ENCODE results near the gene C11orf58.

The C11orf58 gene

GRCh38 chr11:16797776-16798175, 59.3 kb downstream of the C11orf58 start:
- Mint-ChIP-seq H3K27ac (no peak overlapping the region), H3K9me3 (no peaks in the 10 kb centered on the region), H3K4me3 (no peak overlapping the region), H3K27me3 (no peaks in the 10 kb centered on the region), H3K36me3 (ENCODE audit: low read depth) (no peaks in the 10 kb centered on the region), H3K4me1 (ENCODE audit: low read depth) (peaks cover 19% of the 10 kb centered on the region)
- no peak for DNase-seq

DNA sequence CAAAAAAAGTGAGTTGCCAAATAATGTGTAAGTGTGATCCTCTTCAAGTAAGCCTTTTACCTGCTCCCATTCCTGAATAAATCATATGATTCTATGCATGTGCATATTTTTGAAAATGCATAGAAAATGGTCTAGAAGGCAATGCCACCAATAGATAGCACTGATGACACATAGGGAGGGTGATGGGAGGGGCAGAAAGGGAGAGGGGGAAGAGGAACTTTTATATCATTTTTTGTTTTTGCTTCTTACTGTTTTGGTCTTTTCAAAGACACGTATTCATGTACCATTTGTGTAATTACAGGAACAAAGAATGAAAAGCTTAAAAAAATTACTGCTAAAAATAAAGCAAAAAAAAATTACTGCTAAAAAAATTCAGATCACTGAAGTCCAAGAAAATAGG, 60.8 kb downstream of the C11orf58 start:
- H3K27me3 Mint-ChIP-seq, result no peaks in the 10 kb centered on the region
- DNase-seq, result no peak
- no peaks in the 10 kb centered on the region for H3K9me3 Mint-ChIP-seq
- H3K4me3 Mint-ChIP-seq, result no peak overlapping the region
- peaks cover 19% of the 10 kb centered on the region for H3K4me1 Mint-ChIP-seq (ENCODE audit: low read depth)
- no peaks in the 10 kb centered on the region for H3K36me3 Mint-ChIP-seq (ENCODE audit: low read depth)
- no peak overlapping the region for H3K27ac Mint-ChIP-seq

DNA sequence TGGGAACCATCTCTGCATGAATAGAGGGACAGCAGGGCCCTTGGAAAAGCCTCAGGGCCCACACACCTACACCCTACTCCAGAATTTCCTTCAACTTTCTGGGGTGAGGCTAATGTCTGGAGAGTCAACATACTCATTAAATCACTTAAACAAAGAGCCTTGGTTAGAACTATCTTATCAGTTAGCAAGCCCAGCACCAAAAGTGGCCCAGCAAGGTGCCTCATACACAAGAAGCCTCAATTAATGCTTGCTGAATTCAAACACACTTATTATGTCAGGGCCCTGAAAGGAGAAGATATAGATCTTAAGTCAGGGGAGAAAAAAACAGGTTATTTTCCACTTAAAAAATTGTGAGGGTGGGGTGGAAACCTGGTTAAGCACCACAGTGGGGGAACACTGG, 61.4 kb downstream of the C11orf58 start:
- H3K36me3 Mint-ChIP-seq (ENCODE audit: low read depth), result no peaks in the 10 kb centered on the region
- H3K9me3 Mint-ChIP-seq, result no peaks in the 10 kb centered on the region
- H3K27ac Mint-ChIP-seq, result no peak overlapping the region
- no peaks in the 10 kb centered on the region for H3K27me3 Mint-ChIP-seq
- peaks cover 17% of the 10 kb centered on the region for H3K4me1 Mint-ChIP-seq (ENCODE audit: low read depth)
- H3K4me3 Mint-ChIP-seq, result no peak overlapping the region
- DNase-seq, result no peak

- Mint-ChIP-seq H3K27me3 (no peaks in the 10 kb centered on the region), H3K27ac (no peak overlapping the region), H3K4me3 (no peak overlapping the region), H3K9me3 (no peaks in the 10 kb centered on the region), H3K4me1 (ENCODE audit: low read depth) (peaks cover 12% of the 10 kb centered on the region), H3K36me3 (ENCODE audit: low read depth) (no peaks in the 10 kb centered on the region)
- DNase-seq, result no peak
Measured at GRCh38 chr11:16800382-16800781, 61.9 kb downstream of the C11orf58 start.

DNA sequence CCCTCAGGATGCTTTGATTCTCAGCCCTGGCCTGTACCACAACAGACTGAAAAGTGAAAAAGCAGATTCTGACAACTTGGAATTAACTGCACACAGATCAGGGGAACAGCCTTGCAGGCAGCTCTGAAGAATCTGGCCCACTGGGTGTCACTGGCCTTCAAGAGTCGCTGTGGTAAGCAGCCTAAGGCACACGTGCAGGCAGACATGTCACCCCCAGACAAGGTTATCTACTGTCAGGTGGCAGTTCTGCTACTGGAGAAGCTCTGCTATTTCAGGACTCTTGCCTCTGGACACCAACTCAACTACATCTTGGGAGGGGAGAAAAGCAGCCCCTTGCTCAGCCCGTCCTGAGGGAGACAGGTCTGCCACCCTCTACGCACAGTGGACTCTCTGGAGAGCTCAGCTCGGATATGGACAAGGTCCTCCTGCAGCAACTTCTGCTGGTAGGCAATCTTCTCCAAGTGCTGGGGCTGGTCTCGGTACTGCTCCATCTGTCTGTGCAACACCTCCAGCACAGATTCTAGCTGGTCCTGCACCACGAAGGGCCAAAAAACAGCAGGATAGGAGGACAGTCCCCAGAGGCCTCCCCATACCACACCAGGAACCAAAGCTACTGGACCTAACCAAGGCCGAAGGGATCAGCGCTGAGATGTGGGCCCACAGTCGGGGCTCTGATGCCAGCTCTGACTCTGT, 63.0 kb downstream of the C11orf58 start:
- H3K4me1 Mint-ChIP-seq (ENCODE audit: low read depth), result peaks cover 14% of the 10 kb centered on the region
- H3K36me3 Mint-ChIP-seq (ENCODE audit: low read depth), result no peaks in the 10 kb centered on the region
- H3K4me3 Mint-ChIP-seq, result no peak overlapping the region
- no peak for DNase-seq
- no peaks in the 10 kb centered on the region for H3K27me3 Mint-ChIP-seq
- H3K27ac Mint-ChIP-seq, result no peak overlapping the region
- no peaks in the 10 kb centered on the region for H3K9me3 Mint-ChIP-seq

DNA sequence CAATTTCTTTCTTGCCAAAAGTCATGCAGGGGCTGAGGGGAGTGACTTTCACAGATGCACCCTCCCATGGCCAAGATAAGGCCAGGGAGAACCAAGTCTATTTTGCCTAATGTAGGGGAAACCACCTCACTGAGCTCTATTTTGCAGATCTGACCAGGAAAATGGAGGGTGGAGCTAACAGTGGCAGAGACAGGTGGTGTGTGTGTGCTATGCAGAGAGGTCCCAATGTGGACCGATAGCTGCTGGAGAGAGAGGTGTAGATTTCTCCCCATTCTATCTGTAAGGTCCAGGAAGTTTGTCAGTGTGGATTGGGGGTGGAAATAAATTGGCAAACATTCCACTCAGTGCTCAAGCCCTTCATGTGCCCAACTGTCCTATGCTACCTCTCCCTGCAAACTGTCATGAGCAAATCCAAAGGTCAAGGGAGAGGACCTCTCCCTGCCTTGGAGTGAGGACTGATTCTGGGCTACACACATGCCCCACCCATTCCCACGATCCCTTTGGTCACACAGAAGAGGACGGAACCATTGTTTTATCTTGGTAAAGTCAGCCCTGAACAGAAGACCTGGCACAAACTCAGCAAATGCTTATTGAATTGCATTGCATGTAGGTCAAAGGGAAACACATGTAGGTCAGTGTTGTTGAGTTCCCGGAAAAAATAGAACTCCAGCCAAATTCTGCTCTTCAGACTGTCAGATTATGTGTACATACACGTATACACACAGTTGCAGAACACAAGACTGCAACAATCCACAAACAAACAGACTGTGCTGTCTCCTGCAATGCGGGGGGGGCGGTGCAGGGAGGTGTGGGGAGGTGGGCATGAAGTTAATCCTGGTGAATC, 65.9 kb downstream of the C11orf58 start:
- DNase-seq, result no peak
- H3K27ac Mint-ChIP-seq, result no peak overlapping the region
- H3K4me1 Mint-ChIP-seq (ENCODE audit: low read depth), result peaks cover 6% of the 10 kb centered on the region
- no peaks in the 10 kb centered on the region for H3K27me3 Mint-ChIP-seq
- H3K36me3 Mint-ChIP-seq (ENCODE audit: low read depth), result no peaks in the 10 kb centered on the region
- H3K9me3 Mint-ChIP-seq, result no peaks in the 10 kb centered on the region
- no peak overlapping the region for H3K4me3 Mint-ChIP-seq

GRCh38 chr11:16805938-16806337, 67.5 kb downstream of the C11orf58 start:
- no peak for DNase-seq
- peaks cover 2% of the 10 kb centered on the region for H3K4me1 Mint-ChIP-seq (ENCODE audit: low read depth)
- H3K9me3 Mint-ChIP-seq, result no peaks in the 10 kb centered on the region
- H3K36me3 Mint-ChIP-seq (ENCODE audit: low read depth), result no peaks in the 10 kb centered on the region
- no peak overlapping the region for H3K27ac Mint-ChIP-seq
- no peaks in the 10 kb centered on the region for H3K27me3 Mint-ChIP-seq
- H3K4me3 Mint-ChIP-seq, result no peak overlapping the region

DNA sequence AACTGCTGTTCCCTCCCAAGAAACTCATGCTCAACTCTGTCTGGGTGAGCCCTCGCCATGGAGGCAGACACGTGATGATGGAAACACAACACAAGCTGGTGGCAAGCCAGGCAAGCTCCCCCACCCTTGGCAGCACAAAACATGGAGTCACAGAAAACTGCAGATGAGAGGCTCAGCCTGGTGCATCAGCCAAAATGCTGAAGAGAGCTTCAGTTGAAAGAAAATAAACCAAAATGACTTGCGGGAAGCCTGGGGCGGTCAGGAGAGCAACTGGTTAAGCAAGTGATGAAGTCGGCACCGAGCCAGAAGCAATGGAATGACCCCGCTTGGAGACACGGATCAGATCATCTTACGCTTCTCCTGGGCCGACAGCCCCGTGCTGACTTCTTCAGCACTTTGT, 68.3 kb downstream of the C11orf58 start:
- no peaks in the 10 kb centered on the region for H3K9me3 Mint-ChIP-seq
- H3K27me3 Mint-ChIP-seq, result no peaks in the 10 kb centered on the region
- no peaks in the 10 kb centered on the region for H3K36me3 Mint-ChIP-seq (ENCODE audit: low read depth)
- no peak overlapping the region for H3K4me3 Mint-ChIP-seq
- no peak for DNase-seq
- H3K27ac Mint-ChIP-seq, result no peak overlapping the region
- H3K4me1 Mint-ChIP-seq (ENCODE audit: low read depth), result peaks cover 2% of the 10 kb centered on the region

DNA sequence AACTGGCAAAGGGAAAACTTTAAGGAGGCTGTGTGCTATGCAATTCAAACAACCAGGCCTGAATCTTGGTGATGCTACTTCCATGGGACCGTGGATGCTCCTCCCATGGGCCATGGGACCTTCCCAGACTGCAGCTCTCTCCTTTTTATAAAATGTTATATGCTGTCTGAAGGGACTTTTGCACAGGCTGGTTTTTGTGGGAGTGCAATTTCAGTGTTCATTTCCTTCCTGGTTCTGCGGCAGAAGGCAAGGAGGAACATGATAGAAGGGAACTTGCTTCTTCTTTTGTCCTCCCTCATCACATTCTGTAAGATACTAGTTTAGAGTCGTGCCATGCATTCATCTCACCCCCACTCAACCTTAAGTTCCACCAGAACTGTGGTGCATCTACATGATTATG, 68.9 kb downstream of the C11orf58 start:
- H3K9me3 Mint-ChIP-seq, result no peaks in the 10 kb centered on the region
- no peak overlapping the region for H3K27ac Mint-ChIP-seq
- no peaks in the 10 kb centered on the region for H3K36me3 Mint-ChIP-seq (ENCODE audit: low read depth)
- DNase-seq, result no peak
- no peaks in the 10 kb centered on the region for H3K27me3 Mint-ChIP-seq
- peaks cover 2% of the 10 kb centered on the region for H3K4me1 Mint-ChIP-seq (ENCODE audit: low read depth)
- no peak overlapping the region for H3K4me3 Mint-ChIP-seq

Measured in activated T-cell treated with anti-CD3 and anti-CD28 coated beads, Interleukin-2, amount 50 U/mL, for 24 hours (primary cell).